ENCODE data around the gene ITPK1. TPM values are rescaled to one million over a fixed set of nuclear protein-coding genes. Genes with fewer than 3 reads are reported as not detected.

Gene ITPK1
- total RNA-seq, 1 donor from 2014 or later: 136 TPM

DNA sequence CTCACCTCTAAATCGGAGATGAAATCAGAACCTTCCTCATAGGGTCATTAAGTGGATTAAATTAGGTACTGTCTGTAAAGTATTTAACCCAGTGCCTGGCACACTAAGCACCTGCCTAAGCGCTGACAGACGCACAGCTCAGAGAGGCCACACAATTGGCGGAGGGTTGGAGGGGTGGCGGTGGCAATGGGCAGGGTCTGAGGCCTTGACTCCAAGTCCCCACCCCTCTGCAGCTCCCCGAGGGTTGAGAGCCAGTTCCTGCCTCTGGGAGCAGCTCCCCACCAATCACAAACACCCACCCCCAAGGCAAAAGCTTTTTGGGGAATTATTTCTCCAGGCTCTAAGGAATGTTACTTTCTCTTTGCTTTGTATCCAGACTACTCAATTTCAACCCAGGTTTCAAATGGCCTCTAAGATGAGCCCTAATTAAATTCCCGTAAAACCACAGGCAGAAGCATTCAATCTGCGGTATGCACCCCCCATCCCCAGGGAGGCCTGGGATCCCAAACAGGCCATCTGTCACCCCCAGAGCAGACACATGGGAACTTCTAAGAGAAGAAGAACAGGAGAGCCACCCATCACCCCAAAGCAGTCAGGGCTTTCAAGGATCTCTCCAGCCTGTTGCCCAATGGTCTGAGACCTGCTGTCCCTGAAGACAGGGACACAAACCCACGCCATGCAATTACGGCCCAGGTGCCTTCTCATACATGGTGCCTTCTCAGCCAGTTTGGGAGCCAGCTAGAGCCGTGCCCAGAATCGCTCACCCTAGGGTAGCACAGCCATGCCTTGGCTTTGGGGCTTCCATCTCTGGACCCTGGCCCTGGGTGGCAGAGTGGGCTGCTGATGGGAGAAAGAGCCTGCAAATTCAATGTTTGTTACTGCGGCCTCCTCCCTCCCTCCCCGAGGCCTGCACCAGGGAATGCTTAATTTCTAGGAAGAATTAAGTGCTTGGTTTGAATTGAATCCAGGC lies 126.7 kb downstream of the ITPK1 start:
- intact Hi-C loops (cut with micrococcal nuclease): no loop called here
- DNase-seq (no peak), ATAC-seq (no peak)

DNA sequence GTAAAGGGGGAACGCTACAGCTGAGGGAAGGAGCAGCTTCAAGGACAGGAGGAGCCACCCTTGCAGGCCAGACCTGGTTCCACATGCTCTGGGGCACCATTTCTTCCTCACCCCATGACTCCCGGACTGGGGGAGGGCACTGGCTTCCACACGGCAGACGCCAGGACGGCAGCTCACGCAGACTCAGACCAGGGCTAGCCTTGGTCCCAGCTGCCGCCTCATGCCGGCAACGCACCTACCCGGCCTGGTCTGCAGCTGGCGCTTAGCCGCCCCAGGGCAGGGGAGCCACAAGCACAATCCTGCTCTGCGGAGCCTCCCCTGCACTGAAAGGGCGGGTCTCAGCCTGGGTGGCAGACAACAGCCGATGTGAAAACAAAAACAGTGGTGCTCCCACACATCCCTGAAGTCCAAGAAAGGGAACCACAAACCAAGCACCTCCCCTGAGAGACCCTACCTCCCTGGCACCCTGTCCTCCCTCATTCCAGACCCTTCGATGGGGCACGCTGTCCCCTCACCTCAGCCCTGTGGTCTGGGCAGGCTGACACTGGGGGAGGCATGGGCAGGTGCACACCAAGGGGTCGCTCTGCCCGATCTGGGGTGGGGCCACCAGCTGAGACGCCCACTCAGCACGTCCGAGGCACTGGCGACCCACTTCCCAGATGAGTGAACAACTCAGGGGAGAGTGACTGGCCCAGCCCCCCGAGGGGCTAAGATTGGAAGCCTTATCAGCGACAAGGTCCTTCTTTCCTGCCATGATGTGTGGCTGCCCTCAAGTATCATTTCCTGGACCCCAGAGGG lies 127.8 kb downstream of the ITPK1 start:
- DNase-seq (no peak), ATAC-seq (no peak)
- intact Hi-C loops (cut with micrococcal nuclease): no loop called here

DNA sequence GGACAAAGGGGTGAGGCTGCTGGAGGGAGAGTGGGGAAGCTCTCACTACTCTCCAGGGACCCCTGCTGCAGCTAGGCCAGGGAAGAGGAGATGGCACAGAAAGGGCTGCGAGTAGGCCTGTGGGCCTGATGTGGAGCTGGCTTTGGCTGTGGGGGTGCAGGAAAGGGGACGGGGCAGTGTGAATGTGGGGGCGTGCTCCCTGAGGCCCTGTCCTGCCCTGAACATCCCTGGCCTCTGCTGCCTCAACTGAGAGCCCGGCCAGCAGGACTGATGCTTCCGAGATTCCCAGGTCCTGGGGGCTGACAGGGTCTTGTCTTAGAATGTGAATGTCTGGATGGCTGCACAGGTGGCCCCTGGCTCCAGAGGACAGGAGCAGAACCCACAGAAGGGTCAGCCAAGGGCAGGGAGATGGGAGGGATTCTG lies 128.6 kb downstream of the ITPK1 start:
- no peak for ATAC-seq
- DNase-seq: no peak
- intact Hi-C loops (cut with micrococcal nuclease): no loop called here

DNA sequence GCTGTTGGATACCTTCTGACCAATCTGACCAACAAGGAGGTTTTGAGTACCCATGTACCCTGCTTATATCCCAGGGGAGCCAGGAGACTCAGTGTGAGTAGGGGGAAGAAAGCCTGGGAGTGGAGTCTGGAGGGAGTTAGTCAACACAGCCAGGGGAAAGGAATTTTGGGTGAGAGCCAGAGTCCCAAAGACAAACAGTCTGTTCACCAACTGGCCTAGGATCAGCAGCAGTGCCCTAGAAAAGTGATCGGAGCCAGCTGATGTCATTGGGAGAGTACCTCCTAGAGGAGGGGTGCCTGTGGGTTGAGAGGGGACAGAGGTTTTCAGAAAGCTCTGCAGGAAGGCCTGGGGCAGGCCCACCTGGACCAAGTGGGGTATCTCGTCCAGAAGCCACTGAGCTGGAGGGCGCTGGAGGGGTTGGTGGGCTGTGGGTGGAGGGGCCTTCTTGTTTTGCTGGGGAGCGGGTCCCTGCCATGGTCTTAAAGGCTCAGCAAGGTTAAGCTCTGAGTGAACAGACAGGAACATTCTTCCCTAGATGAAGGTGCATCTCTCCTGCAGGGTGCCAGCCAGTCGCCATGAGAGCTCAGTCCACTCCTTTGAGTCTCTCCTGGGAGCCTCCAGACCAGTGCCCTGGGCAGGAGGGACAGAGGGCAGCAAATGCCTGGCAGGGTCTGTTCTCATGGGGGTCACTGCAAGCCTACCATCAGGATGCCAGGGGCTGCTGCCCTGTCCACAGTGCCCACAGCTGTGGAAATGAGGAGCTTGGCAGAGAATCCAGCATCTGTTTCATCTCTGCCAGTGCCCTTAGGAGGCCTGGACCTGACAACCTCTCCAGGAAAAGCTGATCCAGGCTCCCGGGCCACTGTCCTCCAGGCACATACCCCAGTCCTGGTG lies 129.2 kb downstream of the ITPK1 start:
- peak; percentile 87 for ATAC-seq
- intact Hi-C loops (cut with micrococcal nuclease): no loop called here
- DNase-seq: no peak

DNA sequence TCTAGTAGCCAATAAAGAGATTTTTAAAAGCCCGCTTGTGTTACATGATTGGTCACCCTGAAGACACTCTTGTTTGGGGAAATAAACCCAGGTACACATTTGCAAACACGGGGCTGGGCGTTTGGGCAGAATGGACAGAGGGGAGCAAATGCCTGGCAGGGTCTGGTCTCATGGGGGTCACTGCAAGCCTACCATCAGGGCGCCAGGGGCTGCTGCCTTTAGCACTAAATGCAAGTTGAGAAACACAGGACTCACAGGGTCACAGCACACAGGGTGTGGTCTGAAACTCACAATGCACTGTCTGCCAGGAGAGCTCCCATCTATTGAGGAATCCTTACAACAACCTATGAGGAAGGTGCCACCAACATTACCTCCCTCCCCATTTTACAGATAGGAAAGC lies 130.2 kb downstream of the ITPK1 start:
- intact Hi-C loops (cut with micrococcal nuclease): no loop called here
- no peak for DNase-seq
- no peak for ATAC-seq

DNA sequence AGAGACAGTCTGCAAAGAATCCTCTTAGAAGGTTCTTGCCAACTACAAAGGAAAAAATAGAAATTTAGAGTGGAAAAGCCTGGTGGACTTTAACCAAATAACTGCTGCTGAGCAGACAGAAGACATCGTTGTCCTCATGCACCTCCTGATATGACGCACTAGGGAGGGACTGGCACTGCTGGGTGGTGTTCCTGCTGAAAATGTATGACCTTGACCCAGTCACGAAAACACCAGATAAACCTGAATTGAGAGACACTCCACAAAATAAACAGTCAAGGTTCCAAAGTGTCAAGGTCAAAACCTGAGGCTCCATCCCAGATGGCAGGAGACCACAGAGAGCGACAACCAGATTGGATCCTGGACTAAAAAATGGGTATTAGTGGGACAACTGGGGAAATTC lies 130.8 kb downstream of the ITPK1 start:
- ATAC-seq (no peak), DNase-seq (no peak)
- intact Hi-C loops (cut with micrococcal nuclease): no loop called here

DNA sequence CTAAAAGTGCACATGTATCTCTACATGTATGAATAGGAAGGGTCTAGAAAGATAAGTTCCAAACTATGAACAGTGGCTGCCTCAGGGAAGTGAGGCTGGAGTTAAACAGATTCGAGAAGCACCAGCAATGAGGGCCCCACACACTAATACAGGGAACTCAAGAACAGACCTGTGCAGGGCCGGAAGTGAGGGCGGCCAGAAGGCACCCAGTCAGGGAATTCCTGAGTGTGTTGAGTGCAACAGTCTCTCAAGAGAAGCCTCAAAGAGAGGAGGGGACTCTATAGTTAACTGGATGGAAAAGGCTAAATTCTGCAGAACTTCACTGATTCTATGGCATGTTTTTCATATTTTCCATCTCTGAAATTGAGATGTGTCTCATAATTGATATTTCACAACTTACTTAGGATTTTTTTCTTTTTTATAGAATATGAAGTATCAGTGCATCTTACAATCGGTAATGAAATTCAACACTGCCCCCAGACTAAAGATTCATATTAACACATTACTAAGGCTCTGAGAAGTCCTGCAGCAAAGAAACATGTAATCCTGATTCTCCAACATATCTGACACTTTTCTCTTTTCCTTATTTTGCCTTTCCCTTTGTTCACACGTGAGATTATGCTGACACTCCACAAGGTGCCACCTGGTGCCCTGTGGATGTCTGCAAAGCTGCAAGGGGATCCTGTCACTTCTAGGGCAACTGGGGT lies 131.5 kb downstream of the ITPK1 start:
- intact Hi-C loops (cut with micrococcal nuclease): no loop called here
- no peak for DNase-seq

DNA sequence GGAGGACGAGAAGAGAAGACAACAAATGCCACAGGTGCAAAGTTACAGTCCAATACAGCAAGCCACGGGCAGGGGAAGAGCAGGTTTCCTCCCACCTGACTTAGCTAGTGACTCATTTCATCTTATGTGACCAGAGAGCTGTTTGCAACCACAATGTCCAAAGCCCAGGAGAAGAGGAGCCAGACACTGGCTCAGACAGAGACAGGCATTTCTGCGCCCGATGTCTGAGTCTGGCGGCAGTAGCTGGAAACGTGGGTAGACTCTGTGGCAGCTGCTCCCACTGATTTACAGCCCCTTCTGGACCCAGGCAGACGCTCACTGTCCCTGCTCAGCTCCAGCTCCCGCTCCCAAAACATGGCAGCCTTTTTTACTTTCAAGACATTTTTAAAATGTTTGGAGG lies 132.8 kb downstream of the ITPK1 start:
- DNase-seq (no peak), ATAC-seq (no peak)
- intact Hi-C loops (cut with micrococcal nuclease): no loop called here

More for the DNA sequence above, 131.5 kb downstream of the ITPK1 start:
- ATAC-seq: no peak

GRCh38 chr14:92981726-92982125 lies 134.0 kb downstream of the ITPK1 start:
- intact Hi-C loops (cut with micrococcal nuclease): no loop called here
- ATAC-seq: no peak
- no peak for DNase-seq

DNA sequence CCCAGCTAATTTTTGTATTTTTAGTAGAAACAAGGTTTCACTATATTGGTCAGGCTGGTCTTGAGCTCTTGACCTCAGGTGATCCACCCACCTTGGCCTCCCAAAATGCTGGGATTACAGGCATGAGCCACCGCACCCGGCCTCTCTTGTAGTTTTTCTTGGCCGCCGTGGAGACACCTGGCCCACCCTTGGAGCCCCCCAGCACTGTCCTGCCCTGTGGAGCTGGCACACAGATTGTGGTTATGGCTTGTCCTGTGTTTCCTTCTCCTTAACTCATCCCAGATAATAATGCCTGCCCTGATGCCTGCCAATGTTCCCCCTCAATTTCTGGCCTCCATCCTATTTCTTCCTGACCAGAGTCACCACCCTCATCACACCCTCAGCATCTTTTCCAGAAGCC lies 134.9 kb downstream of the ITPK1 start:
- intact Hi-C loops (cut with micrococcal nuclease): no loop called here
- no peak for ATAC-seq
- DNase-seq: no peak

DNA sequence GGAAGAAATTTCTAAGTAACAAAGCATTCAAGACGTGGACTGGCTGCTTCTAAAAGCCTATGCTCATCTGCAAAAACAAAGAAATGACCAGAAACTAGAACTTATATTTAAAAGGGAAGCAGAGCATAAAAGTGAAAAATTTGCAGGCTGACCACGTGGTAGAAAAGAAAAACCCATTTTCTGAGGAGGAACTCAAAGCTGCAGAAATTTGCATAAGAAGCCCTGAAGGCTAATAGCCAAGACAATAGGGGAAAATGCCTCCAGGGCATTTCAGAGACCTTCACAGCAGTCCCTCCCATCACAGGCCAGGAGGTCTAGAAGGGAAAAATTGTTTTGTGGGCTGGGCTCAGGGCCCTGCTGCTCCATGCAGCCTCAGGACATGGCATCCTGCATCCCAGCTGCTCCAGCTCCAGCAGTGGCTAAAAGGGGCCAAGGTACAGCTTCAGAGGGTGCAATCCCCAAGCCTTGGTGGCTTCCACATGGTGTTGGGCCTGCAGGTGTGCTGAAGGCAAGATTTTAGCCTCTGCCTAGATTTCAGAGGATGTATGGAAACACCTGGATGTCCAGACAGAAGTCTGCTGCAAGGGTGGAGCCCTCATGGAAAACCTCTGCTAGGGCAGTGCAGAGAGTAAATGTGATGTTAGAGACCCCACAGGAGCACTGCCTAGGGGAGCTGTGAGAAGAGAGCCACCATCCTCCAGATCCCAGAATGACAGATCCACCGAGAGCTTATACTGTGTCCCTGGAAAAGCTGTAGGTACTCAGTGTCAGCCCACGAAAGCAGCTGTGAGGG lies 137.3 kb downstream of the ITPK1 start:
- ATAC-seq: no peak
- intact Hi-C loops (cut with micrococcal nuclease): no loop called here
- DNase-seq: no peak

GRCh38 chr14:92976268-92976667 lies 139.5 kb downstream of the ITPK1 start:
- ATAC-seq (no peak), DNase-seq (no peak)
- intact Hi-C loops (cut with micrococcal nuclease): no loop called here

GRCh38 chr14:92974541-92975345 lies 141.0 kb downstream of the ITPK1 start:
- intact Hi-C loops (cut with micrococcal nuclease): no loop called here
- ATAC-seq: no peak
- no peak for DNase-seq

- ATAC-seq (peak; percentile 52), DNase-seq (no peak)
- intact Hi-C loops (cut with micrococcal nuclease): no loop called here
Observed at GRCh38 chr14:92973798-92974372, 141.8 kb downstream of the ITPK1 start.

- DNase-seq: peak; percentile 90
- intact Hi-C loops (cut with micrococcal nuclease): no loop called here
- peak; percentile 93 for ATAC-seq
Observed at GRCh38 chr14:92973261-92973797, 142.4 kb downstream of the ITPK1 start.

GRCh38 chr14:92971601-92972180 lies 144.0 kb downstream of the ITPK1 start:
- DNase-seq (no peak), ATAC-seq (no peak)
- intact Hi-C loops (cut with micrococcal nuclease): no loop called here

Data from left ventricle myocardium superior (tissue), 1 donor.